Measurements from ENCODE around the gene ARHGAP26. TPM values are rescaled to one million over a fixed set of nuclear protein-coding genes. Genes with fewer than 3 reads are reported as not detected.

Gene ARHGAP26
- polyA plus RNA-seq, 6 donors from 2014 or later = 2.4 to 8.7 (median 4.1) TPM

- DNase-seq (no peak), ATAC-seq (ENCODE audit: low read depth in 2 of 2) (no peak)
- H3K27me3 Mint-ChIP-seq = no peaks in the 10 kb centered on the region
- peaks cover 4 to 8% of the 10 kb centered on the region in 2 donors for H3K36me3 Mint-ChIP-seq
- H3K9me3 Mint-ChIP-seq = no peaks in the 10 kb centered on the region
- H3K4me3 Mint-ChIP-seq = no peak overlapping the region
- peaks cover 19 to 21% (median 19%) of the 10 kb centered on the region in 3 donors for H3K4me1 Mint-ChIP-seq
- no peak overlapping the region for H3K27ac Mint-ChIP-seq
These were observed 447.1 kb downstream of the ARHGAP26 start for GRCh38 chr5:143217065-143217803.

- no peaks in the 10 kb centered on the region for H3K9me3 Mint-ChIP-seq
- H3K4me3 Mint-ChIP-seq = no peak overlapping the region
- DNase-seq = no peak
- ATAC-seq (ENCODE audit: low read depth in 2 of 2) = no peak
- no peak overlapping the region for H3K27ac Mint-ChIP-seq
- H3K27me3 Mint-ChIP-seq = no peaks in the 10 kb centered on the region
- peaks cover 4 to 8% of the 10 kb centered on the region in 2 donors for H3K36me3 Mint-ChIP-seq
- H3K4me1 Mint-ChIP-seq = peaks cover 24 to 27% (median 25%) of the 10 kb centered on the region in 3 donors
These were observed 447.6 kb downstream of the ARHGAP26 start for GRCh38 chr5:143217804-143218160.

DNA sequence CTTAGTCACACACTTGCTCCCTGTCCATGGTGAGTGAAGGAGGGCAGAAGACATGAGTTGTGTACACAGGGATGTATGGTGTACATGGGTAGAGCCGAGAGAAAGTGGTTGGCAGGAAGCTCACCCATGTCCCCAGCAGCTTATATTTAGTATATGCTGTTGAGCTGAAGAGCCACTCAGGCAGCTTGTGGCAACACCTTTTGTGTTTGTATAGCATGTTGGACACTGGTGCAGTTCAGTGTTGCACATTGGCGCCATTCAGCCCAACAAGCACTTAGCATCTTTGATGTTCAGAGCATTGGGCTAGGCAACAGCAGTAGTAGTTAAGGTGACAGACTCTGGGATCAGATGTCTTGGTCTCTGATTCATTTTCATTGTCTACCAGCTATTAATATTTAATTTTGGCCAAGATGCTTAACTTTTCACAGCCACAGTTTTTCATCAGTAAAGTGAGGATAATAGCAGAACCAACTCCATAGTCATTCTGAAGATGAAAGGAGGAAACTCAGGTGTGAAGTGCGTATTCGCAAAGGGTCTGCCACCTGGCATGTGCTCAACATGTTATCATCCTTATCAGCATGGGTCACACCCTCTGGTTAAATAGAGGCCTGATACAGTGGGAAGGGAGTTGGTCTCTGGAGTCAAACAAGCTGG lies 448.5 kb downstream of the ARHGAP26 start:
- no peaks in the 10 kb centered on the region for H3K27me3 Mint-ChIP-seq
- H3K9me3 Mint-ChIP-seq = no peaks in the 10 kb centered on the region
- peaks cover 4 to 8% of the 10 kb centered on the region in 2 donors for H3K36me3 Mint-ChIP-seq
- peak overlapping the region in 2 of 6 donors; percentile 51 to 59 for H3K27ac Mint-ChIP-seq
- peaks cover 31 to 35% (median 33%) of the 10 kb centered on the region in 3 donors for H3K4me1 Mint-ChIP-seq
- DNase-seq (no peak), ATAC-seq (ENCODE audit: low read depth in 2 of 2) (no peak)
- no peak overlapping the region for H3K4me3 Mint-ChIP-seq

DNA sequence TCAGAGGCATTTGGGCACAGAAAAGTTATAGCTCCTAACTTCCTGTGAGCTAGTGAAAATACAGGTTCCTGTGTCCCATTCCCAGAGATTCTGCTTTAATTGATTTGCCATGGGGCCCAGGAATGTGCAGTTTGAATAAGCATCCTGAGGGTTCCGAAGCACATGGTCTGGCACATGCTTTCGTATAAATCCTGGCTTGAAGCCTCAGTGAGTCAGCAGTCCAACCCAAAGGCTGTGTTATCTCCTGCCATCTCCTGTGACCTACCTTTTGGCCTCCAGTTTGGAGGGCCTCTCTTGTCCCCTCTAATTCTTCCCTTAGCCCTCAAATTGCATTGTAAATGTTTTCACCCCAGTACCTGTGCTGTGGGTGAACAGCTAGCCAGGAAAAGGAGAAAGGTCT lies 449.5 kb downstream of the ARHGAP26 start:
- Mint-ChIP-seq H3K9me3 (no peaks in the 10 kb centered on the region), H3K4me1 (peaks cover 31 to 37% (median 33%) of the 10 kb centered on the region in 3 donors), H3K27ac (peak overlapping the region in 1 of 6 donors; percentile 43), H3K4me3 (peak overlapping the region in 1 of 8 donors; percentile 6), H3K36me3 (peaks cover 4 to 8% of the 10 kb centered on the region in 2 donors), H3K27me3 (no peaks in the 10 kb centered on the region)
- ATAC-seq (ENCODE audit: low read depth in 2 of 2) (no peak), DNase-seq (no peak)

GRCh38 chr5:143220748-143221251 lies 450.6 kb downstream of the ARHGAP26 start:
- H3K36me3 Mint-ChIP-seq = peaks cover 4 to 8% of the 10 kb centered on the region in 2 donors
- peak overlapping the region in 3 of 6 donors; percentile 10 to 92 (median 79) for H3K27ac Mint-ChIP-seq
- H3K4me3 Mint-ChIP-seq = peak overlapping the region in 7 of 8 donors; percentile 10 to 74 (median 33)
- no peak for ATAC-seq (ENCODE audit: low read depth in 2 of 2)
- peak; percentile 11 for DNase-seq
- no peaks in the 10 kb centered on the region for H3K9me3 Mint-ChIP-seq
- peaks cover 31 to 37% (median 33%) of the 10 kb centered on the region in 3 donors for H3K4me1 Mint-ChIP-seq
- no peaks in the 10 kb centered on the region for H3K27me3 Mint-ChIP-seq

- Mint-ChIP-seq H3K4me1 (peaks cover 31 to 37% (median 33%) of the 10 kb centered on the region in 3 donors), H3K36me3 (no peaks in the 10 kb centered on the region), H3K27me3 (no peaks in the 10 kb centered on the region), H3K4me3 (peak overlapping the region; percentile 73 to 87 (median 80)), H3K9me3 (no peaks in the 10 kb centered on the region), H3K27ac (peak overlapping the region; percentile 62 to 99 (median 94))
- ATAC-seq (ENCODE audit: low read depth in 2 of 2) (peak; percentile 91 to 92), DNase-seq (peak; percentile 61)
These were observed 452.4 kb downstream of the ARHGAP26 start for GRCh38 chr5:143222287-143223231.

DNA sequence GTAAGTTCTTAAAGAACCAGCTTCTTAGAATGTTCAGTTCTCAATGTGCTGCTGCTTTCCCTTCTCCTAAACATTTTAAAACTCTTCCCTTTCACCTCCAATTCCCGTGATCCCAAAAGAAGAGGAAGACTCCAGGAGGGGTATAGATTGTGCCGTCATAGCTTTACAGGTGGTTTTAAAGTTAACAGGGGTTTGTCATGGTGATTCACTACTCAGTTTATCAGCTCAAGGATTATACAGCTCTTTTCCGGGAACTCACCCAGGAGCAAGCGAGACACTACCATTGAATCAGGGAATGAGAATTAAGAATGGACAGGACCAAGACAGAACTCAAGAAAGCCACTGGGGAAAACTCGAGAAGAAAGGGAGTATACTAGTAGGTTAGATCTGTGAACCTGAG lies 454.5 kb downstream of the ARHGAP26 start:
- H3K4me3 Mint-ChIP-seq = no peak overlapping the region
- DNase-seq (no peak), ATAC-seq (ENCODE audit: low read depth in 2 of 2) (no peak)
- H3K4me1 Mint-ChIP-seq = peaks cover 37 to 43% (median 39%) of the 10 kb centered on the region in 3 donors
- no peaks in the 10 kb centered on the region for H3K36me3 Mint-ChIP-seq
- peak overlapping the region in 2 of 6 donors; percentile 50 to 92 for H3K27ac Mint-ChIP-seq
- no peaks in the 10 kb centered on the region for H3K9me3 Mint-ChIP-seq
- no peaks in the 10 kb centered on the region for H3K27me3 Mint-ChIP-seq

- no peaks in the 10 kb centered on the region for H3K9me3 Mint-ChIP-seq
- peaks cover 40 to 47% (median 45%) of the 10 kb centered on the region in 3 donors for H3K4me1 Mint-ChIP-seq
These were observed 455.3 kb downstream of the ARHGAP26 start for GRCh38 chr5:143225511-143225910.

DNA sequence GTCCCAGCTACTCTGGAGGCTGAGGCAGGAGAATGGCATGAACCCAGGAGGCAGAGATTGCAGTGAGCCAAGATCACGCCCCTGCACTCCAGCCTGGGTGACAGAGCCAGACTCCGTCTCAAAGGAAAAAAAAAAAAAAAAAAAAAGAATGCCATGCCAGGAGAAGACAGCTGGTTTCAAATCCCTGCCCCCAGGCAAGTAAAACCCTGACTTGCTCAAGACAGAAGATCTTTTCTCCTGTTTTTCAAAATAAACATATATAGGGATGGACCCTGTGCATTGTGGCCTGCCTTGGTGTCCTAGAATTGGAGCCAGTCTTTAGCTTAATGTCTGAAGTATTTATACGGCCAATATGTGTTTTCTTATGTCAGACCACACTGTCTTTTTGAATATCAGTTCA lies 456.2 kb downstream of the ARHGAP26 start:
- ATAC-seq (ENCODE audit: low read depth in 2 of 2) = no peak
- H3K27ac Mint-ChIP-seq = peak overlapping the region in 1 of 6 donors; percentile 59
- peaks cover 32 to 44% (median 37%) of the 10 kb centered on the region in 3 donors for H3K4me1 Mint-ChIP-seq

More at GRCh38 chr5:143225511-143225910, 455.3 kb downstream of the ARHGAP26 start:
- no peak overlapping the region for H3K4me3 Mint-ChIP-seq
- ATAC-seq (ENCODE audit: low read depth in 2 of 2) (no peak), DNase-seq (no peak)
- H3K36me3 Mint-ChIP-seq = no peaks in the 10 kb centered on the region
- H3K27ac Mint-ChIP-seq = peak overlapping the region in 3 of 6 donors; percentile 11 to 83 (median 59)
- no peaks in the 10 kb centered on the region for H3K27me3 Mint-ChIP-seq

GRCh38 chr5:143226872-143227271 lies 456.7 kb downstream of the ARHGAP26 start:
- no peaks in the 10 kb centered on the region for H3K36me3 Mint-ChIP-seq
- ATAC-seq (ENCODE audit: low read depth in 2 of 2) = no peak
- no peaks in the 10 kb centered on the region for H3K9me3 Mint-ChIP-seq
- no peaks in the 10 kb centered on the region for H3K27me3 Mint-ChIP-seq
- no peak overlapping the region for H3K4me3 Mint-ChIP-seq
- peaks cover 29 to 41% (median 32%) of the 10 kb centered on the region in 3 donors for H3K4me1 Mint-ChIP-seq
- DNase-seq = no peak
- peak overlapping the region in 1 of 6 donors; percentile 9 for H3K27ac Mint-ChIP-seq

More for the DNA sequence above, 456.2 kb downstream of the ARHGAP26 start:
- no peak for DNase-seq
- no peaks in the 10 kb centered on the region for H3K36me3 Mint-ChIP-seq
- no peak overlapping the region for H3K4me3 Mint-ChIP-seq
- no peaks in the 10 kb centered on the region for H3K27me3 Mint-ChIP-seq
- H3K9me3 Mint-ChIP-seq = no peaks in the 10 kb centered on the region

DNA sequence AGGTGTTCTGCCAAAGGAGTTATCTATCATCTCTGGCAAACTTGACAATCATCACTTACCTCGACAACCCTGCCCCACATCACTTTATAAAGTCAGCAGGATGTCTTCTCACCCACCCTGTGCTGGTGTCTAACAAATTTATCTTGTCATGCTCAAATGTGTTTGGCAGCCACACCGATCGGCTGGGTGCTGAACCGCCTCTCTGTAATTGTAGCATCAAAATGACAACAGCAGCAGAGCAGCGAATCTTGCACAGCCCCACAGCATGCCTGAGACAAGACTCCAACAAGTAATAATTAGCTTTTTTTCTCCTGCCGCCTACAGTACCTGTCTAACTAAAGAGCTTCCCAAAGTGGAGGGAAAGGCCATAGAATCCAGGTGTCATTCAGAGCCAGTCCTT lies 457.1 kb downstream of the ARHGAP26 start:
- DNase-seq (no peak), ATAC-seq (ENCODE audit: low read depth in 2 of 2) (no peak)
- no peaks in the 10 kb centered on the region for H3K9me3 Mint-ChIP-seq
- no peak overlapping the region for H3K4me3 Mint-ChIP-seq
- no peaks in the 10 kb centered on the region for H3K36me3 Mint-ChIP-seq
- H3K4me1 Mint-ChIP-seq = peaks cover 24 to 40% (median 27%) of the 10 kb centered on the region in 3 donors
- H3K27ac Mint-ChIP-seq = no peak overlapping the region
- no peaks in the 10 kb centered on the region for H3K27me3 Mint-ChIP-seq

- ATAC-seq (ENCODE audit: low read depth in 2 of 2) (no peak), DNase-seq (no peak)
- no peaks in the 10 kb centered on the region for H3K27me3 Mint-ChIP-seq
- no peak overlapping the region for H3K4me3 Mint-ChIP-seq
- H3K36me3 Mint-ChIP-seq = no peaks in the 10 kb centered on the region
- no peaks in the 10 kb centered on the region for H3K9me3 Mint-ChIP-seq
- H3K27ac Mint-ChIP-seq = peak overlapping the region in 3 of 6 donors; percentile 5 to 81 (median 10)
- peaks cover 13 to 26% (median 14%) of the 10 kb centered on the region in 3 donors for H3K4me1 Mint-ChIP-seq
These were observed 458.6 kb downstream of the ARHGAP26 start for GRCh38 chr5:143228597-143229293.

Measured in naive B cell (primary cell).